Loucy (cell line): Measurements from ENCODE around the gene GNAI3.

Experiments used
- CTCF ChIP-seq: fragments of 200-600 bp; sonication (generic); conservative IDR thresholded peaks from 2 replicates; pipeline ENCODE4 v1.5.1; 2014; ENCODE audit warnings: mild to moderate bottlenecking, antibody characterized with exemption, low read length
- EZH2phosphoT487 ChIP-seq: fragments of 200-600 bp; IDR thresholded peaks from 2 replicates; pipeline ENCODE4 v1.6.1; 2018; ENCODE audit warnings: antibody characterized with exemption, mild to moderate bottlenecking, moderate library complexity, borderline replicate concordance

- TF ChIP-seq CTCF (no peak), EZH2phosphoT487 (no peak)
Observed at GRCh38 chr1:109615879-109616278, 67.5 kb downstream of the GNAI3 start.
